Endothelial cell of umbilical vein (primary cell): ENCODE data around the gene SLC7A11. TPM values are rescaled to one million over a fixed set of nuclear protein-coding genes. Genes with fewer than 3 reads are reported as not detected.

ENCODE experiments used
- BruUV-seq: library from RNA; stranded (reverse); fragments of 400-500 nt; replicated peaks from 2 replicates; lab custom pipeline; 2021; lab: Mats Ljungman, UMichigan
- CTCF ChIA-PET: fragments of 300-600, 350-600 bp; sonication (Branson Sonifier 250); formaldehyde crosslinking; loops from one replicate; lab custom pipeline; 2021; ENCODE audit warnings: antibody characterized with exemption, inconsistent platforms; lab: Charles Lee
- POLR2A ChIA-PET: fragments of 300-600, 350-600 bp; sonication (Branson Sonifier 250); formaldehyde crosslinking; loops from one replicate; lab custom pipeline; 2021; ENCODE audit warnings: antibody characterized with exemption, inconsistent platforms; lab: Charles Lee
- DNase-seq: peaks from one replicate; pipeline ENCODE4 v3.0.0-alpha.2; 2011; ENCODE audit warnings: low read depth, low spot score
- FAIRE-seq: peaks from 2 replicates; lab custom pipeline; 2011; peaks lifted over from hg19 to GRCh38; lab: Jason Lieb, UNC
- H2AFZ ChIP-seq: 2 replicates; pipeline ENCODE4 v1.6.0; 2012; ENCODE audit warnings: low read depth, low read length, control low read depth, inconsistent platforms
- H3K27ac ChIP-seq: 2 replicates; pipeline ENCODE4 v1.5.1; 2011; ENCODE audit warnings: low read depth, mild to moderate bottlenecking, control low read depth, low read length, moderate library complexity; ENCODE audit not compliant: insufficient read depth
- H3K27me3 ChIP-seq, 2 experiments: 2 replicates each; pipeline versions ENCODE4 v1.6.0 to v1.6.1; 2011; ENCODE audit warnings: low read length in 2 of 2, mixed read lengths in 1 of 2; ENCODE audit not compliant: control insufficient read depth in 2 of 2, insufficient read depth in 2 of 2
- H3K36me3 ChIP-seq, 2 experiments: 2 replicates in 1 of 2; 3 replicates in 1 of 2; pipeline ENCODE4 v1.5.1; 2011; ENCODE audit warnings: low read length in 2 of 2, mild to moderate bottlenecking in 1 of 2, moderate library complexity in 1 of 2; ENCODE audit not compliant: control insufficient read depth in 2 of 2, insufficient read depth in 2 of 2; ENCODE audit errors: extremely low read depth in 1 of 2
- H3K4me1 ChIP-seq: 3 replicates; pipeline ENCODE4 v1.5.1; 2011; ENCODE audit warnings: mild to moderate bottlenecking, low read length; ENCODE audit not compliant: control insufficient read depth, insufficient read depth; ENCODE audit errors: extremely low read depth
- H3K4me2 ChIP-seq: 2 replicates; pipeline ENCODE4 v1.6.1; 2011; ENCODE audit warnings: low read length, control low read depth, mixed read lengths; ENCODE audit not compliant: insufficient read depth
- H3K4me3 ChIP-seq, 3 experiments: fragments of 200-600 bp in 1 of 3; sonication (generic), shearing (Covaris generic) in 1 of 3; replicated peaks in 1 of 3; 2 replicates each; pipeline ENCODE4 v1.5.1; 2011 to 2016; ENCODE audit warnings: control low read depth in 3 of 3, low read length in 3 of 3, mild to moderate bottlenecking in 2 of 3, inconsistent platforms in 1 of 3, low read depth in 1 of 3, moderate library complexity in 1 of 3; ENCODE audit not compliant: insufficient read depth in 1 of 3
- H3K79me2 ChIP-seq: 2 replicates; pipeline ENCODE4 v1.6.0; 2012; ENCODE audit warnings: low read length, inconsistent platforms; ENCODE audit not compliant: control insufficient read depth, insufficient read depth
- H3K9ac ChIP-seq: replicated peaks from 2 replicates; pipeline ENCODE3; 2011; ENCODE audit warnings: low read length, control low read depth; ENCODE audit not compliant: insufficient read depth; ENCODE audit errors: extremely low read depth
- H3K9me1 ChIP-seq: replicated peaks from 3 replicates; pipeline ENCODE4 v1.6.0; 2011; ENCODE audit warnings: mild to moderate bottlenecking, low read length; ENCODE audit not compliant: control insufficient read depth, insufficient read depth; ENCODE audit errors: extremely low read depth
- H3K9me3 ChIP-seq: replicated peaks from 2 replicates; pipeline ENCODE4 v1.5.1; 2012; ENCODE audit warnings: low read length, inconsistent platforms; ENCODE audit not compliant: control insufficient read depth, insufficient read depth
- H4K20me1 ChIP-seq: replicated peaks from 2 replicates; pipeline ENCODE3; 2011; ENCODE audit warnings: mild to moderate bottlenecking, low read length; ENCODE audit not compliant: control insufficient read depth, insufficient read depth; ENCODE audit errors: extremely low read depth
- CTCF ChIP-seq, 2 donors: IDR thresholded peaks; 1 replicate in 1 of 2; 2 replicates in 1 of 2; pipeline ENCODE4 v1.5.1; 2011; ENCODE audit warnings: low read length in 2 of 2, mild to moderate bottlenecking in 2 of 2, moderate library complexity in 2 of 2, control low read depth in 1 of 2, inconsistent platforms in 1 of 2, low read depth in 1 of 2; ENCODE audit not compliant: insufficient read depth in 1 of 2; ENCODE audit errors: extremely low read depth in 1 of 2
- EZH2 ChIP-seq: IDR thresholded peaks from 2 replicates; pipeline ENCODE4 v1.6.1; 2012; ENCODE audit warnings: borderline replicate concordance, low read depth, mild to moderate bottlenecking, moderate library complexity, low read length, inconsistent platforms; ENCODE audit not compliant: severe bottlenecking
- FOS ChIP-seq: IDR thresholded peaks from 2 replicates; pipeline ENCODE4 v1.6.1; 2011; ENCODE audit warnings: mild to moderate bottlenecking, low read length, moderate library complexity, borderline replicate concordance; ENCODE audit not compliant: insufficient read depth
- JUN ChIP-seq: IDR thresholded peaks from 2 replicates; pipeline ENCODE4 v1.6.1; 2011; ENCODE audit warnings: borderline replicate concordance, low read depth; ENCODE audit not compliant: insufficient read length, insufficient read depth
- MAX ChIP-seq: IDR thresholded peaks from 2 replicates; pipeline ENCODE4 v1.6.1; 2011; ENCODE audit not compliant: insufficient read depth, insufficient read length
- MYC ChIP-seq: IDR thresholded peaks from one replicate; pipeline ENCODE4 v1.6.1; 2011; ENCODE audit warnings: mild to moderate bottlenecking, low read depth, low read length
- POLR2A ChIP-seq: IDR thresholded peaks from 2 replicates; pipeline ENCODE4 v1.6.1; 2012; ENCODE audit warnings: low read depth, mild to moderate bottlenecking, control low read depth, low read length
- POLR2AphosphoS5 ChIP-seq: IDR thresholded peaks from 2 replicates; pipeline ENCODE4 v1.6.1; 2012; ENCODE audit warnings: low read depth, mild to moderate bottlenecking, control low read depth, low read length, moderate library complexity; ENCODE audit not compliant: insufficient read depth
- dilution Hi-C: fragments of 300-500 bp; cut with MboI; formaldehyde crosslinking; loops from one replicate; pipeline ENCODE4 v1.15.0; 2019; ENCODE audit warnings: low sequenced_read_pairs; ENCODE audit not compliant: extremely low pct_ligation_motif_present
- intact Hi-C: fragments of 100-400 bp; cut with micrococcal nuclease; formaldehyde crosslinking; loops from one replicate; pipeline ENCODE4 v1.10.0; 2022
- polyA plus RNA-seq, 4 experiments: library from polyadenylated mRNA; depleted of rRNA in 3 of 4; stranded (reverse) in 3 of 4; unstranded in 1 of 4; fragments of >200 nt; gene quantifications; 2 replicates each; pipeline versions ENCODE4 v1.2.1 to v1.2.3, GENCODE V29; 2011 to 2012; ENCODE audit warnings: missing spikeins in 1 of 4
- total RNA-seq: library from RNA; stranded (reverse); gene quantifications from 2 replicates; pipeline ENCODE4 v1.2.3, GENCODE V29; 2021

Gene SLC7A11
- total and polyA plus RNA-seq, 2 donors (not counting 3 experiments of a cell fraction or from before 2014, with no cell fraction given): 28.4 to 82.7 TPM

GRCh38 chr4:138229160-138229559 lies 13.0 kb downstream of the SLC7A11 start:
- dilution Hi-C loops (no loop called here), intact Hi-C loops (no loop called here)
- Histone ChIP-seq H3K36me3 (peaks cover 0 to 35% of the 10 kb centered on the region in 2 experiments), H3K79me2 (peaks cover 93% of the 10 kb centered on the region), H3K9ac (no peak overlapping the region), H3K4me1 (peaks cover 58% of the 10 kb centered on the region), H3K27ac (no peak overlapping the region), H2AFZ (no peak overlapping the region), H3K9me1 (no peaks in the 10 kb centered on the region), H3K9me3 (no peaks in the 10 kb centered on the region), H3K27me3 (no peaks in the 10 kb centered on the region), H3K4me3 (no peak overlapping the region), H3K4me2 (no peak overlapping the region), H4K20me1 (no peaks in the 10 kb centered on the region)
- BruUV-seq: no TSS peak
- no peak for TF ChIP-seq MYC
- TF ChIP-seq POLR2AphosphoS5: no peak
- TF ChIP-seq MAX: no peak
- TF ChIP-seq EZH2: no peak
- TF ChIP-seq FOS: no peak
- no peak for TF ChIP-seq CTCF (IDR thresholded peaks at IDR 0.05; ENCODE audit: extremely low read depth in 1 of 2, insufficient read depth in 1 of 2, low read depth in 1 of 2, low read length in 2 of 2)
- no peak for TF ChIP-seq JUN
- no peak for TF ChIP-seq POLR2A
- FAIRE-seq (no peak), DNase-seq (no peak)
- ChIA-PET POLR2A (interaction anchor here (3.2 kb wide), 1 partner anchor 12 kb away, joined by 29 read pairs; the partner anchor contains the start of gene SLC7A11), CTCF (interaction anchor here (0.7 to 1.5 kb wide), 3 partner anchors 13 to 293 kb away, joined by 3 to 5 read pairs (median 3); partner anchors contain the start of gene SLC7A11)
